ENCODE results near the gene LMF1.

Gene LMF1

GRCh38 chr16:819336-820043 lies 151.3 kb downstream of the LMF1 start:
- DNase-seq = no peak

- DNase-seq = no peak
Measured at GRCh38 chr16:818592-818991, 152.2 kb downstream of the LMF1 start.

- no peak for DNase-seq
Measured at GRCh38 chr16:818132-818531, 152.7 kb downstream of the LMF1 start.

GRCh38 chr16:817001-817906 lies 153.5 kb downstream of the LMF1 start:
- no peak for DNase-seq

GRCh38 chr16:815861-816260 lies 154.9 kb downstream of the LMF1 start:
- DNase-seq = no peak

- no peak for DNase-seq
Measured at GRCh38 chr16:814974-815373, 155.8 kb downstream of the LMF1 start.

- no peak for DNase-seq
Measured at GRCh38 chr16:813916-814412, 156.8 kb downstream of the LMF1 start.

- DNase-seq = no peak
Measured at GRCh38 chr16:813204-813915, 157.4 kb downstream of the LMF1 start.

GRCh38 chr16:808085-808386 lies 162.7 kb downstream of the LMF1 start:
- DNase-seq = no peak

GRCh38 chr16:807347-808084 lies 163.3 kb downstream of the LMF1 start:
- no peak for DNase-seq

- no peak for DNase-seq
Measured at GRCh38 chr16:805474-805873, 165.3 kb downstream of the LMF1 start.

- DNase-seq = no peak
Measured at GRCh38 chr16:804193-805048, 166.4 kb downstream of the LMF1 start.

GRCh38 chr16:803754-804080 lies 167.1 kb downstream of the LMF1 start:
- DNase-seq = no peak
